Uterus (tissue), 2 donors: ENCODE data around the gene ANKS4B.

ENCODE experiments used
- CTCF ChIP-seq, 4 experiments: fragments of 200-600 bp in 2 of 4; fragments of 450-650 bp in 2 of 4; sonication (generic) in 2 of 4; IDR thresholded peaks; one replicate each; pipeline ENCODE4 v1.5.1; 2016 to 2019; ENCODE audit warnings: antibody characterized with exemption in 4 of 4, mild to moderate bottlenecking in 2 of 4, moderate library complexity in 1 of 4
- POLR2A ChIP-seq, 2 donors: fragments of 450-650 bp; IDR thresholded peaks; one replicate each; pipeline ENCODE4 v1.6.1; 2016; ENCODE audit warnings: antibody characterized with exemption in 2 of 2, mild to moderate bottlenecking in 1 of 2, moderate library complexity in 1 of 2

DNA sequence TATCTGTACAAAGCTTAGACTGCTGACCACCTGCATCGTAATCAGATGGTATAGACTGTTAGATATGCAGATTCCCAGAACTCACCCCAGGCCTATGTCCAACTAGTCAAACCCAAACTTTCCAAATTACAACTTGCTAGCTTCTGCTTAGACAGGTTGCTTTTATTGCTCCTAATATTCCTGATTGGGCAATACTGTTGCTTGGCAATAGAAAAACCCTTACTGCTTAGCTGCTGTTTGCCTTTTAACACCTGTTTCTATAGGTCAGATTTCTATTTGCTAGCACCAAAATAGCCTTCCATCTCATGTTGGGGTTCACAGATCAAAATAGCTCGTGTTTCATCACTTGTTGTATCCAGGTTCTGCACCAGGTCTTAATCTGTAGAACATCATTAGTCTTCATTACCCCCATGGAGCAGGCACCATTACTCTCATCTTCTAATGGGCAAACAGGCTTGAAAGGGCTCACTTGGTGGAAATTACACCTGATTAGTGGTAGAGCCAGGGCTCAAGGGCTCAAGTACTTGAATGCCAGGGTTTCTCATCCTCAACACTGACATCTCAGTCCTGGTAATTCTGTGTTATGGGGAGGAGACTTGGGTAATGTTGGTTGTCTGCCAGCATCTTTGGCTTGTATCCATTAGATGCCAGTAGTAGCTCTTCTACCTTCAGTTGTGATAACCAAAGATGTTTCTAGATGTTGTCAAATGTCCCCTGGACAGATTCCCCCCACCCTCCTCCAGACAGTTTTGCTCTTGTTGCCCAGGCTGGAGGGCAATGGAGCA is 24.9 kb upstream of the ANKS4B start:
- TF ChIP-seq CTCF (IDR thresholded peaks at IDR 0.05) (no peak), POLR2A (IDR thresholded peaks at IDR 0.05) (no peak)
